Stimulated activated naive CD8-positive, alpha-beta T cell treated with anti-CD3 and anti-CD28 coated beads, Interleukin-15, Interleukin-2, amounts not matched to agents 100 ng/mL and 50 ng/mL, for 24 hours (primary cell): Measurements from ENCODE around the gene OR5K1.

Experiments used
- H3K27ac Mint-ChIP-seq: one replicate; pipeline ENCODE4 v1.8.0; 2021; ENCODE audit warnings: mild to moderate bottlenecking, mixed read lengths
- H3K27me3 Mint-ChIP-seq: one replicate; pipeline ENCODE4 v1.8.0; 2021; ENCODE audit warnings: mixed read lengths
- H3K36me3 Mint-ChIP-seq: one replicate; pipeline ENCODE4 v1.8.0; 2021; ENCODE audit warnings: low read depth, mixed read lengths
- H3K4me1 Mint-ChIP-seq: one replicate; pipeline ENCODE4 v1.8.0; 2021; ENCODE audit warnings: low read depth, mixed read lengths
- H3K4me3 Mint-ChIP-seq: one replicate; pipeline ENCODE4 v1.8.0; 2021; ENCODE audit warnings: mild to moderate bottlenecking, mixed read lengths
- H3K9me3 Mint-ChIP-seq: one replicate; pipeline ENCODE4 v1.8.0; 2021; ENCODE audit warnings: mixed read lengths

OR5K1 gene

DNA sequence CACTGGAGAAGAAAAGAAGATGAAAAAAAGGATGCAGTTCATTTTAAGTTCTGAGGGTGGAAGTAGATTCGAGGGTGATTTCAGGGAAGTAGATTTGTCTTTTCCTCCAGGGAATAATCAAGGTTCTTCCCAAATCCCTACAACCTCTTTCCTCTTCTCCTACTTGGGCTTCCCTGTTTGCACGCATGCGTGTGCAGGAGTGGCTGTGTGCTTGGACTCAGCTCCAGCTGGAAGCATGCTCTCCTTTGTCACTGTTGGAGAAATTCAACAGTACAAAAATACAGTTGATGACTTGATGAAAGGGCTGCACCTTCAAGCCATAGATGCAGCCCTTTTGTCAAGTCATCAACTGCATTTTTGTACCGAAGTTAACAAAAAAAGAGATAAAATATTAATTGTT, 38.3 kb downstream of the OR5K1 start:
- Mint-ChIP-seq H3K36me3 (peaks cover 10% of the 10 kb centered on the region), H3K4me3 (no peak overlapping the region), H3K27me3 (peaks cover 3% of the 10 kb centered on the region), H3K4me1 (peaks cover 7% of the 10 kb centered on the region), H3K9me3 (no peaks in the 10 kb centered on the region), H3K27ac (no peak overlapping the region)

DNA sequence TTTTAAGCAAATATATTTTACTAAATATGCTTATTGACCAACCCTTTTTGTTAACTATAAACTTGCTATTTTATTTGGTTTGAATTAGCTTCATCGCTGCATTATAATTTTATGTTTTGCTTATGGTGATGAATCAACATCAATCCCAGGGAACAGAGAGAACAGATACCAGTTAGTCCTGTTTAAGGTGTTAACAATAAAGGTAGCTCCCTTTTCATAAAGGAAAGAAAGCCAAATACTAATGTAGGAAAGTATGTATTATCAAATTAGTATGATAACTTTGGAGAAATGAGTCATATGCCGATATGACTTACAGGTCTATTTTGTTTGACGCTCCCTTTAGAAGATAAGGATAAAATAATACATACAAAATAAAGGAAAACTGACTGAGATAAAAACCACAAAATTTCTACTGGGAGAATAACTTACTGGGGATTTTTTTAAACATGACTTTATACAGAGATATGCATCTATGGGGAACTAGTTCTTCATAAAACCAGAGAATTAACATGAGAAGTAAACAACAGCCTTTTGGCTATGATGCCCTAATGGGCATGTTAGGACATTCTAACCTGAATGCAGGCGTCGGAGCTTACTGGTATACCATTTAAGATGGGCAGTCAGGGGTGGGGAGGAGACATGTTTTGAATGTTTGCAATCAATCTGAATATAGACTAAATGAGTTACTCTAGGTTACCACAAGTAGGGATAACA, 39.0 kb downstream of the OR5K1 start:
- H3K27ac Mint-ChIP-seq: no peak overlapping the region

DNA sequence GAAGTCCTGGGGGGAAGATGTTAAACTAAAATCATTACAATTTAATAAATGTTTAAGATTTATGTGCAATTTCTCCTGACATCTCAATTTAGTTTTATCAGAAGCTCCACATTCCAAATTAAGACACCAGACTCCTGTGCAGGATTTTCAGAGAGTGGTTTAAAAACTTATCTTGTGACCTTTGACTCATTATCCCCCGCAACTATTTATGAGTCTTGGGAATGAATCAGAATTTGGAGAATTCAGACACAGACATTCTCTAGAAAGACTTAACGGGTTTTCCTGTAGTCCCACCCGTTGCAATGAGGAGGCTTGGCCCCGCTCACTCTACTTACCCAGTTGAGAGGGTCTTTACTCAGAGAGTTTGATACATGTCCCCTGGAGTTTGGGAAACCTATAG, 41.5 kb downstream of the OR5K1 start:
- no peak overlapping the region for H3K4me3 Mint-ChIP-seq
- no peaks in the 10 kb centered on the region for H3K9me3 Mint-ChIP-seq
- peaks cover 11% of the 10 kb centered on the region for H3K4me1 Mint-ChIP-seq
- H3K27ac Mint-ChIP-seq: no peak overlapping the region
- no peaks in the 10 kb centered on the region for H3K27me3 Mint-ChIP-seq
- H3K36me3 Mint-ChIP-seq: peaks cover 37% of the 10 kb centered on the region

More for the DNA sequence above, 39.0 kb downstream of the OR5K1 start:
- H3K9me3 Mint-ChIP-seq: no peaks in the 10 kb centered on the region
- peaks cover 2% of the 10 kb centered on the region for H3K27me3 Mint-ChIP-seq
- H3K4me3 Mint-ChIP-seq: no peak overlapping the region
- peaks cover 7% of the 10 kb centered on the region for H3K4me1 Mint-ChIP-seq
- peaks cover 17% of the 10 kb centered on the region for H3K36me3 Mint-ChIP-seq

DNA sequence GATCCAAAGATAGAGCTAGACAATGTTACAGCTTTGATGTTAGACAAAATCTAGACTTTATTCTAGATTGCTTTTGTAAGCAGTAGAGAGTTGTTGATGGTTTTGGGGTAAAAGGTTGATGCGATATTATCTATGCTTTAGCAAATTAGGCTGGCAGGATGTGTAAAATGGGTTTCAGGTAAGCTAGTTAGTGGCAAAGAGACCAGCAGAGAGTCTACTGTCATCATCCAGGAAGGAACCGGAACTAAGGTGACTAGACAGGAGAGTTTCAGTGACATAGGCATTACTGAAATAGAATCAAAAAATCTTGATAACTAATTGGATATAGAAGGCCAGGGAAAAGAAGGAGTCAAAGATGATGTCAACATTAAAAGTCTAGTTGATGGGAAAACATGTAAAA, 45.6 kb downstream of the OR5K1 start:
- Mint-ChIP-seq H3K27me3 (no peaks in the 10 kb centered on the region), H3K9me3 (no peaks in the 10 kb centered on the region), H3K4me3 (no peak overlapping the region), H3K27ac (no peak overlapping the region), H3K36me3 (peaks cover 56% of the 10 kb centered on the region), H3K4me1 (peaks cover 14% of the 10 kb centered on the region)

DNA sequence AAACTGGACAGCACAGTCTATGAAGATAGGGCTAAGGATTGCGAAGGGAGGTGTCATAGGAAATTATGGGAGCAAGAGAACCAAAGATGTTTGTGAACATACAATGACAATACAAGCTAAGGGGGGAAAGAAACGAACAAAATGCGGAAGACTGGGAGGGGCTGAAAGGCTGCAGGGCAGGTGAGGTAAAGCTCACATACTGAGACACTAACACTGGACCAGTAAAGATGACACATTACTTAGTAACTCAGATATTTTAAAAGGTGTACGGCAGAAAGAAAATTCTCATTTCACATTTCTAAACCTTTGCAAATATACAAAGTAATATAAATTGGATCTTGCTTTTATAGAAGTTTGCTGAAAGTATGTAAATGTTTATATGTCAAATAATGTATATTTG, 49.6 kb downstream of the OR5K1 start:
- peaks cover 42% of the 10 kb centered on the region for H3K4me1 Mint-ChIP-seq
- H3K36me3 Mint-ChIP-seq: peaks cover 73% of the 10 kb centered on the region
- no peak overlapping the region for H3K4me3 Mint-ChIP-seq
- no peaks in the 10 kb centered on the region for H3K9me3 Mint-ChIP-seq
- H3K27ac Mint-ChIP-seq: no peak overlapping the region
- no peaks in the 10 kb centered on the region for H3K27me3 Mint-ChIP-seq

DNA sequence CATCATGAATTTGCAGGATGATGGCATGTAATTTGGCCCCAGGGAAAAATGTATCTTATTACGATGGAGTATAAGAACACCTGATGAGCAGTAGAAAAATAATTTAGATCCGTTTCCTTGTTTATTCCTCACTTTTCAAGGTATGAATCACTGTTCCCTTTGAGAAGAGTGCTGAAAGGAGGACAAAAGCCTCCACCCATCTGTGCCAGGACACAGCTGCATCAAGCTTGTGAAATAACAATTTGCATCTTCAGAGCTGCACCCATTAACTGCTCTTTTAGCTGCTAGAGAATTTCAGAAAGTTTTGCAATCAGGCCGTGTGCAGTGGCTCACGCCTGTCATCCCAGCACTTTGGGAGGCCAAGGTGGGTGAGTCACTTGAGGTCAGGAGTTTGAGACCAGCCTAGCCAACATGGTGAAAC, 50.1 kb downstream of the OR5K1 start:
- Mint-ChIP-seq H3K9me3 (no peaks in the 10 kb centered on the region), H3K27ac (no peak overlapping the region), H3K36me3 (peaks cover 74% of the 10 kb centered on the region), H3K27me3 (no peaks in the 10 kb centered on the region), H3K4me1 (peaks cover 47% of the 10 kb centered on the region), H3K4me3 (no peak overlapping the region)

DNA sequence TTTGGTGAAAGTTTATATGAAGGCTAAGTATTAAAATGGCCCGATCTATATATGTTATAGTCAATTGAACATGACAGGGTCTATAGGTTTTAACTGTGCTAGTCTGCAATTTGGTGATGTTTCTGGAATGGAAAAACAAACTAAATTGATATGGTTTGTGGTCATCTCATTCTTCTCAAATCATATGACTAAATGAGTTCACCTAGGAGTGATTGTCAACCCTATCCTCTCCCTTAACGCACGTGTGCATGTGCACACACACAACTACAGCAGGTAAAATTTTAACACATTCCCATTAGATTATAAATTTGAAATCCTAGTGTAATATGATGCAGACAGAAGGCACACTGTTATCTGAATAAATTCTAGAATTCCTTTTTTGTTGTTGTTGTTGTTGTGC, 50.7 kb downstream of the OR5K1 start:
- Mint-ChIP-seq H3K27me3 (no peaks in the 10 kb centered on the region), H3K27ac (peak overlapping the region; percentile 2), H3K36me3 (peaks cover 74% of the 10 kb centered on the region), H3K4me3 (no peak overlapping the region), H3K4me1 (peaks cover 50% of the 10 kb centered on the region), H3K9me3 (no peaks in the 10 kb centered on the region)

DNA sequence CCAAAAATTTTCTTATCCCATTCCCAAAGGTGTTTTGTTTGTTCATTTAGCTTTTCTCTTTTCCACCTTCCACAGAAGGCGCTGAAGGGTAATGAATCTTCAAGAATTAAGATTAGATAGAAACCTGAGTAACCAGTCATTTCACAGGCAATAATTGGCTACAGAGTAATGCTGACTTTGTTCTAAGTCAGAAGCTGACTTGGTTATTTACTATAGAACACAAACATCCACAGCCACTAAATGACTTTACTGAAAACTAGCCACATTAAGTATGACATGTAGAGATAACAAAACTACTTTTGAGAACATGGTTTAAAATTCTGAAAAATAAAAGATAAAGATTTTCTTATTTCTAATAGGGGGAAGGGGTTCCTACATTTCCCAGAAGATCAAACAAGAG, 51.9 kb downstream of the OR5K1 start:
- Mint-ChIP-seq H3K36me3 (peaks cover 78% of the 10 kb centered on the region), H3K27ac (peak overlapping the region; percentile 26), H3K9me3 (no peaks in the 10 kb centered on the region), H3K4me3 (no peak overlapping the region), H3K4me1 (peaks cover 62% of the 10 kb centered on the region), H3K27me3 (no peaks in the 10 kb centered on the region)

DNA sequence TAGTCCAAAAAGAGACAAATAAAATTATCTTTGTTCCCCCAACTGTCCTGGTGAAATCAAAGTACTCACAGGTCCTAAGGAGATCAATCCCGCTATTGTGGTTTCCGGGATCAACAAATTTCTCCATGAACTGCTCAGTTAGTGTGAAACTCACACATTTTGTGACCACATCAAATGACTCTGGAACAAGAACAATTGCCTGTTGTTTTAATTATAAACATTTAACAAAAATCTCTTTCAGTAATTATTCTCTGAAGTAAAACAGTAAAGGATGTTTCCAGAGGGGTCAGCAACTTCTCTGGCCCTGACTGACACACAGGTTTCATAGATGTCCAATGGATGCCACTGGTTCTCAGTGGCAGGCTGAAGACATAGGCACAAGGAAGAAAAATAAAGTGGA, 55.8 kb downstream of the OR5K1 start:
- H3K4me3 Mint-ChIP-seq: peak overlapping the region; percentile 73
- peaks cover 82% of the 10 kb centered on the region for H3K4me1 Mint-ChIP-seq
- peaks cover 81% of the 10 kb centered on the region for H3K36me3 Mint-ChIP-seq
- H3K27ac Mint-ChIP-seq: peak overlapping the region; percentile 76
- H3K27me3 Mint-ChIP-seq: no peaks in the 10 kb centered on the region
- no peaks in the 10 kb centered on the region for H3K9me3 Mint-ChIP-seq

DNA sequence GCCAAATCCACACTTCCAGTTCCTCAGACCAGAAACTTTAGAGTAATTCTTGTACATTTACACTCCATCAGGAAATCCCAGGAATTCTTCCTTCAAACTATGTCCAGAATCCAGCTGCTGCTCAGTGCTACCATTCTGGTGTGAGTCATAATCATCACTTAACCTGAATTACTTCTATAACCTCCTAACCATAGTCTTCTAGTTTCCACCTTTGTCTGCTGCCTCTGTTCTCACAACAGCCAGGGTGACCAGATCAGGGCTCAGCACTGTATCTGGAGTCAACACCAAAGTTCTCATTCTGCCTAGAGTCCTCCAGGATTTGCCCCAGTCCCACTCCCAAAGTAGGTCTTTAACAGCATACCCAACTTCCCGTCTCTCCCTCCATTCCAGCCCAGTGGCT, 56.4 kb downstream of the OR5K1 start:
- H3K36me3 Mint-ChIP-seq: peaks cover 78% of the 10 kb centered on the region
- H3K4me1 Mint-ChIP-seq: peaks cover 81% of the 10 kb centered on the region
- peak overlapping the region; percentile 73 for H3K4me3 Mint-ChIP-seq
- peak overlapping the region; percentile 76 for H3K27ac Mint-ChIP-seq
- H3K27me3 Mint-ChIP-seq: no peaks in the 10 kb centered on the region
- no peaks in the 10 kb centered on the region for H3K9me3 Mint-ChIP-seq

DNA sequence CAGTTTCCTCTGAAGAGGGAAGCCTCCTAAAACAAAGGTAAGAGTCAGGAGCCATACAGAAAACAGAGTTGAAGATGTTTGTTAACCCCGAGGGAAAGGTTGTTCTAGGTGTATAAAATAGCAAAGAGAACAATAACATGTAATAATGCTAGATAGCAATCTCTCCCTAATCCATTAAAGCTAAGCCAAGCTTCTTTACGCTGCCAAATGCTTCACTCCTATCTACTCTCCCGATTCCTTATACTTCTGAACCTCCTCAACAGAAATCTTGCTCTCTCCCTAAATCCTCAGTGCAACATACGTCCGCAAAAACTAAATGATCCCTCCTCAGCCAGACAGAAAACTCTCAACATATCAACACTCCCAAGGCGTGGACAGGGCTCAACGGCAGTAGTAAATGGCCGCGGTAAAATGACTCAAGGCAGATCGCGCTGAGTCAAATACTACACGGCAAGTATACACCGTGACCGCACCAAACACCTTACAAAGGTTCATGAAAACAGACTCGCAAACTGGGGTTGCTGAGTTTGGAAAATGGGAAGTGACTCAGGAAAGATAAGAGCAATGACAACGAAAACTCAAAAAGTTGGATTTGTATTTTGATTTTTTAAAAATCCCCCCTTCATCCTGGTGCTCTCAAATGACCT, 59.0 kb downstream of the OR5K1 start:
- H3K4me1 Mint-ChIP-seq: peaks cover 78% of the 10 kb centered on the region
- H3K36me3 Mint-ChIP-seq: peaks cover 53% of the 10 kb centered on the region
- peak overlapping the region; percentile 91 for H3K27ac Mint-ChIP-seq
- H3K27me3 Mint-ChIP-seq: no peaks in the 10 kb centered on the region
- peak overlapping the region; percentile 91 for H3K4me3 Mint-ChIP-seq
- H3K9me3 Mint-ChIP-seq: no peaks in the 10 kb centered on the region
